GM23338 (cell line): ENCODE results near the gene RBM28. TPM values are rescaled to one million over a fixed set of nuclear protein-coding genes. Genes with fewer than 3 reads are reported as not detected.

Source experiments
- ATAC-seq: fragments of 200-7000 bp; cut with Tn5 transposase; 3 replicates; pipeline ENCODE4 v1.9.1; 2020
- DNase-seq: peaks from one replicate; pipeline ENCODE4 v3.0.0-alpha.2; 2015; ENCODE audit warnings: low spot score
- H2AFZ ChIP-seq: fragments of 200-600 bp; sonication (generic); 2 replicates; pipeline ENCODE4 v1.8.0; 2016; ENCODE audit warnings: antibody characterized with exemption, mild to moderate bottlenecking, moderate library complexity
- H3F3A ChIP-seq: fragments of 200-600 bp; sonication (generic); replicated peaks from 2 replicates; pipeline ENCODE4 v1.8.0; 2017; ENCODE audit warnings: antibody characterized with exemption, mixed run types, low read depth
- H3K27ac ChIP-seq: fragments of 200-600 bp; sonication (generic); 2 replicates; pipeline ENCODE4 v1.6.1; 2016; ENCODE audit warnings: low read depth
- H3K27me3 ChIP-seq: fragments of 200-600 bp; sonication (generic); 2 replicates; pipeline ENCODE4 v1.8.0; 2016; ENCODE audit warnings: mild to moderate bottlenecking, mixed run types, moderate library complexity; ENCODE audit not compliant: insufficient read depth
- H3K36me3 ChIP-seq: fragments of 200-600 bp; sonication (generic); 2 replicates; pipeline ENCODE4 v1.8.0; 2016; ENCODE audit warnings: mild to moderate bottlenecking; ENCODE audit not compliant: insufficient read depth
- H3K4me1 ChIP-seq: fragments of 200-600 bp; sonication (generic); 2 replicates; pipeline ENCODE4 v1.8.0; 2016; ENCODE audit warnings: mild to moderate bottlenecking, moderate library complexity; ENCODE audit not compliant: insufficient read depth
- H3K4me2 ChIP-seq: fragments of 200-600 bp; sonication (generic); 2 replicates; pipeline ENCODE4 v1.7.1; 2017; ENCODE audit warnings: mixed run types
- H3K4me3 ChIP-seq: fragments of 200-600 bp; sonication (generic); 2 replicates; pipeline ENCODE4 v1.6.1; 2016; ENCODE audit warnings: mixed run types
- H3K79me2 ChIP-seq: fragments of 200-600 bp; sonication (generic); replicated peaks from 2 replicates; pipeline ENCODE4 v1.8.0; 2017; ENCODE audit warnings: mild to moderate bottlenecking; ENCODE audit not compliant: insufficient read depth
- H3K9me2 ChIP-seq: fragments of 200-600 bp; sonication (generic); 2 replicates; pipeline ENCODE4 v1.8.0; 2017; ENCODE audit not compliant: insufficient read depth
- H4K20me1 ChIP-seq: fragments of 200-600 bp; sonication (generic); replicated peaks from 2 replicates; pipeline ENCODE4 v1.8.0; 2017; ENCODE audit warnings: mild to moderate bottlenecking; ENCODE audit not compliant: insufficient read depth
- H3K27ac Mint-ChIP-seq: 2 replicates; pipeline ENCODE4 v1.8.0; 2020; ENCODE audit warnings: inconsistent platforms, mild to moderate bottlenecking, moderate library complexity, mixed read lengths
- H3K27me3 Mint-ChIP-seq: 3 replicates; pipeline ENCODE4 v1.8.0; 2022; ENCODE audit warnings: low read depth, mild to moderate bottlenecking, moderate library complexity, mixed read lengths, inconsistent platforms; ENCODE audit not compliant: insufficient read depth, poor library complexity
- H3K36me3 Mint-ChIP-seq: 3 replicates; pipeline ENCODE4 v1.8.0; 2021; ENCODE audit warnings: low read depth, mild to moderate bottlenecking, inconsistent platforms, moderate library complexity, mixed read lengths
- H3K4me1 Mint-ChIP-seq: 3 replicates; pipeline ENCODE4 v1.8.0; 2020; ENCODE audit warnings: mild to moderate bottlenecking, inconsistent platforms, mixed read lengths
- H3K4me3 Mint-ChIP-seq: 3 replicates; pipeline ENCODE4 v1.8.0; 2021; ENCODE audit warnings: moderate library complexity, mild to moderate bottlenecking, inconsistent platforms, mixed read lengths
- H3K9me3 Mint-ChIP-seq: 3 replicates; pipeline ENCODE4 v1.8.0; 2020; ENCODE audit warnings: moderate library complexity, mild to moderate bottlenecking, inconsistent platforms, mixed read lengths
- CREB1 ChIP-seq: fragments of 250-450 bp; sonication (Bioruptor Pico); IDR thresholded peaks from 2 replicates; pipeline ENCODE4 v1.5.0; 2020; ENCODE audit warnings: low read depth, mild to moderate bottlenecking, moderate library complexity
- ETS1 ChIP-seq: IDR thresholded peaks from 2 replicates; pipeline ENCODE4 v1.6.1; 2016; ENCODE audit warnings: antibody characterized with exemption
- EZH2 ChIP-seq: fragments of 200-600 bp; sonication (generic); IDR thresholded peaks from one replicate; pipeline ENCODE4 v1.8.0; 2017; ENCODE audit warnings: antibody characterized with exemption, mild to moderate bottlenecking, low read depth; ENCODE audit not compliant: unreplicated experiment
- EZH2phosphoT487 ChIP-seq: fragments of 200-600 bp; sonication (generic); IDR thresholded peaks from one replicate; pipeline ENCODE4 v1.8.1; 2018; ENCODE audit warnings: antibody characterized with exemption; ENCODE audit not compliant: unreplicated experiment
- JUNB ChIP-seq: IDR thresholded peaks from one replicate; pipeline ENCODE4 v1.6.1; 2016; ENCODE audit warnings: antibody characterized with exemption; ENCODE audit not compliant: unreplicated experiment
- NANOG ChIP-seq: IDR thresholded peaks from 2 replicates; pipeline ENCODE4 v1.6.1; 2016; ENCODE audit warnings: antibody characterized with exemption, borderline replicate concordance
- POLR2AphosphoS5 ChIP-seq: IDR thresholded peaks from 2 replicates; pipeline ENCODE4 v1.6.1; 2016; ENCODE audit warnings: antibody characterized with exemption, low read depth
- REST ChIP-seq: IDR thresholded peaks from one replicate; pipeline ENCODE4 v1.6.1; 2018; ENCODE audit warnings: antibody characterized with exemption; ENCODE audit not compliant: unreplicated experiment
- STAT1 ChIP-seq: IDR thresholded peaks from one replicate; pipeline ENCODE4 v1.6.1; 2016; ENCODE audit warnings: antibody characterized with exemption; ENCODE audit not compliant: unreplicated experiment
- ZNF114 ChIP-seq: fragments of 250-450 bp; sonication (Bioruptor Pico); IDR thresholded peaks from 2 replicates; pipeline ENCODE4 v1.5.0; 2020; ENCODE audit warnings: mild to moderate bottlenecking, moderate library complexity
- ZNF331 ChIP-seq: fragments of 250-450 bp; sonication (Bioruptor Pico); IDR thresholded peaks from 2 replicates; pipeline ENCODE4 v1.5.0; 2020; ENCODE audit warnings: low read depth, mild to moderate bottlenecking, moderate library complexity
- polyA plus RNA-seq: library from polyadenylated mRNA; unstranded; fragments of >200 nt; fragmentation: Nextera tagmentation; extraction: Ambion mirVana; gene quantifications from 2 replicates; pipeline ENCODE4 v1.2.1, GENCODE V29; 2016
- total RNA-seq: library from RNA; depleted of rRNA; stranded (reverse); fragments of >200 nt; shearing (Covaris generic); gene quantifications from 2 replicates; pipeline ENCODE4 v1.2.3, GENCODE V29; 2014
- TF ChIP-seq, protein P1 (sequence below), 2 experiments: fragments of 200-600 bp in 1 of 2; sonication (generic) in 1 of 2; conservative IDR thresholded peaks; 2 replicates each; pipeline versions ENCODE4 v1.5.1 to v1.6.1; 2016 to 2017; ENCODE audit warnings: antibody characterized with exemption in 2 of 2, low read depth in 2 of 2, mild to moderate bottlenecking in 2 of 2, moderate library complexity in 1 of 2
- TF ChIP-seq, protein P2 (sequence below): fragments of 250-450 bp; sonication (Bioruptor Pico); IDR thresholded peaks from 2 replicates; pipeline ENCODE4 v1.5.0; 2020; ENCODE audit warnings: mild to moderate bottlenecking, moderate library complexity

Gene RBM28
- total and polyA plus RNA-seq, 2 experiments from 2014 or later: 24.3 to 87.5 TPM

DNA sequence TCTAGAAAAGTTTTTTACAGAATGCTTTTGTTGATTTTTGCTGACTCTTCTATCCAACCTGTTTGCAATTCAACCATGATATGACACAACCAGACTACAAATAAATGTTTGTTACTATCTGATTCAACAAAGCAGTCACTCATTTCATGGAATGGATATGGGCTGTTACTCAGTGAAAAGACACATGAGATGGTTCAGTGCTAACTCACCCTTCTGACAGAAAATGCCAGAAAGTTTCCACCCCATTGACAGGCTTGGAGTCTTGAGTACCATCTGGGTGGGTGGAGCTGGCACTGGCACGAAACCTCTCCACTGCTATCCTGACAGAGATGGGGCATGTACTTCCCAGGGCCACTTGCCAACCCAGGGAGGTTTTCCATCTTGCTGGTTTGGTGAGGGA lies 39.5 kb downstream of the RBM28 start:
- no peak for ATAC-seq
- Mint-ChIP-seq H3K27ac (no peak overlapping the region), H3K36me3 (peaks cover 39% of the 10 kb centered on the region)

More for the DNA sequence above, 39.5 kb downstream of the RBM28 start:
- TF ChIP-seq ZNF114 (CRISPR knock-in tag) (no peak), ETS1 (no peak), EZH2 (no peak), STAT1 (no peak), CREB1 (no peak), JUNB (no peak), REST (no peak), POLR2AphosphoS5 (no peak), ZNF331 (CRISPR knock-in tag) (no peak), NANOG (no peak), EZH2phosphoT487 (no peak)
- TF ChIP-seq, protein P1, sequence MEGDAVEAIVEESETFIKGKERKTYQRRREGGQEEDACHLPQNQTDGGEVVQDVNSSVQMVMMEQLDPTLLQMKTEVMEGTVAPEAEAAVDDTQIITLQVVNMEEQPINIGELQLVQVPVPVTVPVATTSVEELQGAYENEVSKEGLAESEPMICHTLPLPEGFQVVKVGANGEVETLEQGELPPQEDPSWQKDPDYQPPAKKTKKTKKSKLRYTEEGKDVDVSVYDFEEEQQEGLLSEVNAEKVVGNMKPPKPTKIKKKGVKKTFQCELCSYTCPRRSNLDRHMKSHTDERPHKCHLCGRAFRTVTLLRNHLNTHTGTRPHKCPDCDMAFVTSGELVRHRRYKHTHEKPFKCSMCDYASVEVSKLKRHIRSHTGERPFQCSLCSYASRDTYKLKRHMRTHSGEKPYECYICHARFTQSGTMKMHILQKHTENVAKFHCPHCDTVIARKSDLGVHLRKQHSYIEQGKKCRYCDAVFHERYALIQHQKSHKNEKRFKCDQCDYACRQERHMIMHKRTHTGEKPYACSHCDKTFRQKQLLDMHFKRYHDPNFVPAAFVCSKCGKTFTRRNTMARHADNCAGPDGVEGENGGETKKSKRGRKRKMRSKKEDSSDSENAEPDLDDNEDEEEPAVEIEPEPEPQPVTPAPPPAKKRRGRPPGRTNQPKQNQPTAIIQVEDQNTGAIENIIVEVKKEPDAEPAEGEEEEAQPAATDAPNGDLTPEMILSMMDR (conservative IDR thresholded peaks at IDR 0.05; ENCODE audit: low read depth in 2 of 2): no peak
- TF ChIP-seq, protein P2, sequence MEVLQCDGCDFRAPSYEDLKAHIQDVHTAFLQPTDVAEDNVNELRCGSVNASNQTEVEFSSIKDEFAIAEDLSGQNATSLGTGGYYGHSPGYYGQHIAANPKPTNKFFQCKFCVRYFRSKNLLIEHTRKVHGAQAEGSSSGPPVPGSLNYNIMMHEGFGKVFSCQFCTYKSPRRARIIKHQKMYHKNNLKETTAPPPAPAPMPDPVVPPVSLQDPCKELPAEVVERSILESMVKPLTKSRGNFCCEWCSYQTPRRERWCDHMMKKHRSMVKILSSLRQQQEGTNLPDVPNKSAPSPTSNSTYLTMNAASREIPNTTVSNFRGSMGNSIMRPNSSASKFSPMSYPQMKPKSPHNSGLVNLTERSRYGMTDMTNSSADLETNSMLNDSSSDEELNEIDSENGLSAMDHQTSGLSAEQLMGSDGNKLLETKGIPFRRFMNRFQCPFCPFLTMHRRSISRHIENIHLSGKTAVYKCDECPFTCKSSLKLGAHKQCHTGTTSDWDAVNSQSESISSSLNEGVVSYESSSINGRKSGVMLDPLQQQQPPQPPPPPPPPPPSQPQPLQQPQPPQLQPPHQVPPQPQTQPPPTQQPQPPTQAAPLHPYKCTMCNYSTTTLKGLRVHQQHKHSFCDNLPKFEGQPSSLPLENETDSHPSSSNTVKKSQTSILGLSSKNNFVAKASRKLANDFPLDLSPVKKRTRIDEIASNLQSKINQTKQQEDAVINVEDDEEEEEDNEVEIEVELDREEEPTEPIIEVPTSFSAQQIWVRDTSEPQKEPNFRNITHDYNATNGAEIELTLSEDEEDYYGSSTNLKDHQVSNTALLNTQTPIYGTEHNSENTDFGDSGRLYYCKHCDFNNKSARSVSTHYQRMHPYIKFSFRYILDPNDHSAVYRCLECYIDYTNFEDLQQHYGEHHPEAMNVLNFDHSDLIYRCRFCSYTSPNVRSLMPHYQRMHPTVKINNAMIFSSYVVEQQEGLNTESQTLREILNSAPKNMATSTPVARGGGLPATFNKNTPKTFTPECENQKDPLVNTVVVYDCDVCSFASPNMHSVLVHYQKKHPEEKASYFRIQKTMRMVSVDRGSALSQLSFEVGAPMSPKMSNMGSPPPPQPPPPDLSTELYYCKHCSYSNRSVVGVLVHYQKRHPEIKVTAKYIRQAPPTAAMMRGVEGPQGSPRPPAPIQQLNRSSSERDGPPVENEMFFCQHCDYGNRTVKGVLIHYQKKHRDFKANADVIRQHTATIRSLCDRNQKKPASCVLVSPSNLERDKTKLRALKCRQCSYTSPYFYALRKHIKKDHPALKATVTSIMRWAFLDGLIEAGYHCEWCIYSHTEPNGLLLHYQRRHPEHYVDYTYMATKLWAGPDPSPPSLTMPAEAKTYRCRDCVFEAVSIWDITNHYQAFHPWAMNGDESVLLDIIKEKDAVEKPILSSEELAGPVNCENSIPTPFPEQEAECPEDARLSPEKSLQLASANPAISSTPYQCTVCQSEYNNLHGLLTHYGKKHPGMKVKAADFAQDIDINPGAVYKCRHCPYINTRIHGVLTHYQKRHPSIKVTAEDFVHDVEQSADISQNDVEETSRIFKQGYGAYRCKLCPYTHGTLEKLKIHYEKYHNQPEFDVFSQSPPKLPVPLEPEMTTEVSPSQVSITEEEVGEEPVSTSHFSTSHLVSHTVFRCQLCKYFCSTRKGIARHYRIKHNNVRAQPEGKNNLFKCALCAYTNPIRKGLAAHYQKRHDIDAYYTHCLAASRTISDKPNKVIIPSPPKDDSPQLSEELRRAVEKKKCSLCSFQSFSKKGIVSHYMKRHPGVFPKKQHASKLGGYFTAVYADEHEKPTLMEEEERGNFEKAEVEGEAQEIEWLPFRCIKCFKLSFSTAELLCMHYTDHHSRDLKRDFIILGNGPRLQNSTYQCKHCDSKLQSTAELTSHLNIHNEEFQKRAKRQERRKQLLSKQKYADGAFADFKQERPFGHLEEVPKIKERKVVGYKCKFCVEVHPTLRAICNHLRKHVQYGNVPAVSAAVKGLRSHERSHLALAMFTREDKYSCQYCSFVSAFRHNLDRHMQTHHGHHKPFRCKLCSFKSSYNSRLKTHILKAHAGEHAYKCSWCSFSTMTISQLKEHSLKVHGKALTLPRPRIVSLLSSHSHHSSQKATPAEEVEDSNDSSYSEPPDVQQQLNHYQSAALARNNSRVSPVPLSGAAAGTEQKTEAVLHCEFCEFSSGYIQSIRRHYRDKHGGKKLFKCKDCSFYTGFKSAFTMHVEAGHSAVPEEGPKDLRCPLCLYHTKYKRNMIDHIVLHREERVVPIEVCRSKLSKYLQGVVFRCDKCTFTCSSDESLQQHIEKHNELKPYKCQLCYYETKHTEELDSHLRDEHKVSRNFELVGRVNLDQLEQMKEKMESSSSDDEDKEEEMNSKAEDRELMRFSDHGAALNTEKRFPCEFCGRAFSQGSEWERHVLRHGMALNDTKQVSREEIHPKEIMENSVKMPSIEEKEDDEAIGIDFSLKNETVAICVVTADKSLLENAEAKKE: no peak
- Histone ChIP-seq H3K36me3 (peaks cover 8% of the 10 kb centered on the region), H3K27ac (no peak overlapping the region), H3K4me2 (no peak overlapping the region), H3K4me3 (no peak overlapping the region), H2AFZ (no peak overlapping the region), H3K27me3 (no peaks in the 10 kb centered on the region), H3K79me2 (no peaks in the 10 kb centered on the region), H3K9me2 (0 out of 2 replicates have a peak, but pooled peaks cover 2% of the 10 kb centered on the region), H4K20me1 (peaks cover 5% of the 10 kb centered on the region), H3F3A (0 out of 2 replicates have a peak, but pooled peaks cover 4% of the 10 kb centered on the region), H3K4me1 (peaks cover 18% of the 10 kb centered on the region)
- Mint-ChIP-seq H3K27me3 (peaks cover 9% of the 10 kb centered on the region), H3K9me3 (no peaks in the 10 kb centered on the region), H3K4me3 (no peak overlapping the region), H3K4me1 (peaks cover 23% of the 10 kb centered on the region)
- no peak for DNase-seq
